GM18909 (cell line): ENCODE data around the gene SPECC1L.
"Not testable (repeated sequence)": the region's sequence is repeated elsewhere in the genome, so short reads cannot be mapped to it uniquely, and the experiment has no call there.

Experiments used
- ATAC-seq: cut with Tn5 transposase; IDR thresholded peaks from one replicate; pipeline ENCODE4 v1.9.1; 2021; ENCODE audit warnings: mild to moderate bottlenecking; ENCODE audit not compliant: unreplicated experiment, poor library complexity

Gene SPECC1L

GRCh38 chr22:24315367-24315966 is 44.8 kb downstream of the SPECC1L start:
- no peak for ATAC-seq

GRCh38 chr22:24316264-24316663 is 45.6 kb downstream of the SPECC1L start:
- ATAC-seq, result not testable (repeated sequence)

DNA sequence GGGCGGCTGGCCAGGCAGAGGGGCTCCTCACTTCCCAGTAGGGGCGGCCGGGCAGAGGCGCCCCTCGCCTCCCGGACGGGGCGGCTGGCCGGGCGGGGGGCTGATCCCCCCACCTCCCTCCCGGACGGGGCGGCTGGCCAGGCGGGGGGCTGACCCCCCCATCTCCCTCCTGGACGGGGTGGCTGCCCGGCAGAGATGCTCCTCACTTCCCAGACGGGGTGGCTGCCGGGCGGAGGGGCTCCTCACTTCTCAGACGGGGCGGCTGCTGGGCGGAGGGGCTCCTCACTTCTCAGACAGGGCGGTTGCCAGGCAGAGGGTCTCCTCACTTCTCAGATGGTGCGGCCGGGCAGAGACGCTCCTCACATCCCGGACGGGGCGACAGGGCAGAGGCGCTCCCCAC is 46.9 kb downstream of the SPECC1L start:
- not testable (repeated sequence) for ATAC-seq

DNA sequence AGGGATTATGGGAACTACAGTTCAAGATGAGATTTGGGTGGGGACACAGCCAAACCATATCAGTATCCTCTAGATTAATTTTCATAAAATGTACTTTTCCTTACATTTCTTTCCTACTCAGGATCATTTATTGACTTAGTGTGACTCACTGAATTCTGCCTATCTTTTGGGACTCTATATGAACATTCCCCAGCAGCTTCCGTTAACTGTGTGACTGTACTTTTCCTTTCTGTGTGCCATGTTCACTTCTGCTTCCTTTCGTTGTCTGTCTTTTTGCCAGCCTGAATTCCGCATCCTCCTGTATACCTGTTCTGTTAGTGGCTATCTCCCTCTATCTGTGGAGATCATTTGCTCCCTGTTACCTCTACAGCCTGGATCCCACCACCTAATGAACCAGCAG is 48.8 kb downstream of the SPECC1L start:
- no peak for ATAC-seq

DNA sequence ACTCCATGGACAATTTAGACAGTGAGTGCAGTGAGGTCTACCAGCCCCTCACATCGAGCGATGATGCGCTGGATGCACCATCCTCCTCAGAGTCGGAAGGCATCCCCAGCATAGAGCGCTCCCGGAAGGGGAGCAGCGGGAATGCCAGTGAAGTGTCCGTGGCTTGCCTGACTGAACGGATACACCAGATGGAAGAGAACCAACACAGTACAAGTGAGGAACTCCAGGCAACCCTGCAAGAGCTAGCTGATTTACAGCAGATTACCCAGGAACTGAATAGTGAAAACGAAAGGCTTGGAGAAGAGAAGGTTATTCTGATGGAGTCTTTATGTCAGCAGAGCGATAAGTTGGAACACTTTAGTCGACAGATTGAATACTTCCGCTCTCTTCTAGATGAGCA is 51.4 kb downstream of the SPECC1L start:
- ATAC-seq, result no peak

GRCh38 chr22:24322522-24322921 is 51.9 kb downstream of the SPECC1L start:
- no peak for ATAC-seq

GRCh38 chr22:24323233-24323632 is 52.6 kb downstream of the SPECC1L start:
- no peak for ATAC-seq

- no peak for ATAC-seq
Observed at GRCh38 chr22:24323695-24324094, 53.1 kb downstream of the SPECC1L start.

DNA sequence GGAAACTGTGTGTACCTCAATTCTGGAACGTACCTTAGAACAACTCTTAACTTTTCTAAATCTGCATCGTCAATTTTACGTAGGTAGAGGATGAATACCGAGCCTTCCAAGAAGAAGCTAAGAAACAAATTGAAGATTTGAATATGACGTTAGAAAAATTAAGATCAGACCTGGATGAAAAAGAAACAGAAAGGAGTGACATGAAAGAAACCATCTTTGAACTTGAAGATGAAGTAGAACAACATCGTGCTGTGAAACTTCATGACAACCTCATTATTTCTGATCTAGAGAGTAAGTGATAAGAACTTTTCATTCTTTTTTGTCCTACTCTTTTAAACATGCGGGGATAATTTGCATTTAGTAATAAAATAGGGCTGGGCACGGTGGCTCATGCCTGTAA is 53.5 kb downstream of the SPECC1L start:
- ATAC-seq, result no peak

GRCh38 chr22:24325105-24325757 is 54.6 kb downstream of the SPECC1L start:
- no peak for ATAC-seq

GRCh38 chr22:24326266-24326665 is 55.6 kb downstream of the SPECC1L start:
- no peak for ATAC-seq

- no peak for ATAC-seq
Observed at GRCh38 chr22:24327832-24328231, 57.2 kb downstream of the SPECC1L start.

- no peak for ATAC-seq
Observed at GRCh38 chr22:24329453-24329852, 58.8 kb downstream of the SPECC1L start.

GRCh38 chr22:24330636-24331035 is 60.0 kb downstream of the SPECC1L start:
- no peak for ATAC-seq

DNA sequence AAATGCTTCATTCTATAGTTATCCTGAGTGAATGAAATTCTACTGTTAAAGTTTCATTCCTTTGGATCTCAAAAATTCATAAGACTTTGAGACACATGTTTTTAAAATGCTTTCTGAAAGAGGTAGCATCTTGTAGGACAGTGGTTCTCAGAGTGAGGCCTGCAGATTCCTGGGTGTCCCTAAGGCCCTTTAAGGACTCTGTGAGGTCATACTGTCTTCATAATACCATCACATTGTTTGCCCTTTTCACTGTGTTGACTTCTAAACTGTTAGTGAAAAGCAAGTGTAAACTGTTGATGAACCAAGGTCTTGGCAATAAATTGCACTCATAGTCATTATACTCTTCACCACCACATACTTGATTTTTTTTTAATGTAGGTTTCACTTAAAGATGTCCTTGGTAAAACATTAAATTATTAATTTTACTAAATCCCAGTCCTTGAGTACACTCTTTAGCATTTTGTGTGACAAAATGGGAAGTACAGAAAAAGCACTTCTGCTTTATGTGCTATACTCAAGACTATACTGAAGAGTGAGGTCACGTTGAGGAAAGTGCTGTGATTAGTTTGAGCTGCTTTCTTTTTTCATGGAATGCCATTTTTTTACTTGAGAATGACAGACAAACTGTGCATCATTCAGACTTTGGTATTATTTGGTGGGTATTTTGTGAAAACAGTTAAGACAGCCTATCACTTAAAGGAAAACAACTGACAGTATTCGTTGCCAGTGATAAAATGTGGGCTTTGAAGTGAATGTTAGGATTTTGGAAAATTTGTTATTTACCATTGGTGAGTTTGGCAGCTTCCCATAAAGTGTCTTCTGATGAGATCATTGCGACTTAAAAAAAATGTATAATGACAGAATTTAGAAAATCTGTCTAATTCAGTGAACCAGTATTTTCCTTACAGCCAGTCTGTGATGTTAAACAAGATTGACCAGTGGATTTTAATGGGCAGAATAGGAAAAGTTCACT is 61.1 kb downstream of the SPECC1L start:
- no peak for ATAC-seq

DNA sequence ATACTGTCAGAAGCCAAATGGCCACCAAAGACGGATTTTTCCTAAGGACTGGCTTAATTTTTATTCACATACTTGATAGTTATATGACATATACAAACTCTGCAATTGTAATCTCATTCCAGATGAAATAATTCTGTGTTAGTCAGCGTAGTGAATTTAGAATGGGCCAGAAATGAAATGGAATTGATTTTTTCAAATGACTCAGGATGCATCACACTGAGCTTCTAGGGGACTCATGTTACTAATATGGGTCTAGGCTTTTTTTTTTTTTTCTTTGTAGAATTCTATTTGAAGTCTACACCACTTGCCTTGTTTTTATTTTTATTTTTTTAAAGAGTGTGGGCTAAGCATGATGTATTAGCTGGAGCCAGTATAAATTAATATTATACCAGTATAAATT is 62.7 kb downstream of the SPECC1L start:
- ATAC-seq, result no peak

- ATAC-seq, result no peak
Observed at GRCh38 chr22:24335496-24335895, 64.9 kb downstream of the SPECC1L start.

DNA sequence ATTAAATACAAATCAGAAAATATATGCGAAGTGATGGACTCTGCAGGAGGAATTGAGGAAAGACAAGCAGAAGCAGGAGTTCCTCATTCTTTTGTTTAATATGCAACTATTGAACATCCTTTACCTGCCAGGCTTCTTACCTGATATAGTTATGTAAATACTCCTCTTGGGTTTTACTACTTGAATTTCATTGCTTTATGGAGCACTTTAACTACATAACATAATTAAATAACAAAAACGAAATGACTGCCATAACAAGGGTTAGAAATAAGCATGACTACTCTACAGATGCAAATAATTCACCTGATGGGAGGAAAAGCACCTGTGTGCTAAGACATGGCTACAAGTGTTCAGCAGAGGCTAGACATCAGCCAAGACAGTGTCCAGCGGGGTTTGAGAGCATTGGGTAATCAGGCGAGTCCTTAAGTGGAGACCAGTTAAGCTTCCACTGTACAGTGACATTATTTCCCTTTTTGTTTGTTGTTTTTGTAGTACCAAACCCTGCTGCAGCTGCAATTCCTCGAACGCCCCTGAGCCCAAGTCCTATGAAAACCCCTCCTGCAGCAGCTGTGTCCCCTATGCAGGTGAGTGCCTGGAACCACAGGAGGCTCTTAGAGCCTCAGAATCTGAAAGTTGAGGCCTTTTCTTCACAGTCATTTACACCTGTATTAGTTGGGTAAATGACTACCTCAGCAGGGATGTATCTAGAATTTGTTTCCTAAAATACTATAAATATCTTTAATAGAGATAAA is 67.4 kb downstream of the SPECC1L start:
- no peak for ATAC-seq

- ATAC-seq, result no peak
Observed at GRCh38 chr22:24338726-24339451, 68.3 kb downstream of the SPECC1L start.

- no peak for ATAC-seq
Observed at GRCh38 chr22:24339452-24339747, 68.8 kb downstream of the SPECC1L start.
